ENCODE measurements around the gene MON1B. TPM values are rescaled to one million over a fixed set of nuclear protein-coding genes. Genes with fewer than 3 reads are reported as not detected.
A peak's percentile ranks its signal among the peaks of the same experiment; 100 is the strongest.

Gene MON1B
- total and polyA plus RNA-seq, 2 of the 13 experiments (the other 11 are each of a cell fraction or from before 2014, with no cell fraction given) = 13.4 to 15.6 TPM

DNA sequence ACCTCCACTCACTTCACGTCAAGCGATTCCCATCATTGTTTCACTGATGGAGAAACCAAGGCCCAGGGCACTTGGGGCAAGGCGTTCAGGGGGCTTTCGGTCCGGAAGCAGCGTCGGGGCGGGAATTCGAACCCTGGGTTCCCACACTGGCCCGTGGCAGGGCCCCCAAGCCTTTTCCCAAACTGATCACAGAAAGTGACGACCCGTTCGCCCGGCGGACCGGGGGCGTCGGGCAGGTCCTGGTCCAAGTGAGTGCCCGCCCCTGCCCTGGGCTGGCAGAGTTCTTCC, 856 bp upstream of the MON1B start (continued):
- TF ChIP-seq HOXA7 (CRISPR knock-in tag; IDR thresholded peaks at IDR 0.05) = no peak
- TF ChIP-seq MNT (IDR thresholded peaks at IDR 0.05) = no peak
- TF ChIP-seq, protein P1, sequence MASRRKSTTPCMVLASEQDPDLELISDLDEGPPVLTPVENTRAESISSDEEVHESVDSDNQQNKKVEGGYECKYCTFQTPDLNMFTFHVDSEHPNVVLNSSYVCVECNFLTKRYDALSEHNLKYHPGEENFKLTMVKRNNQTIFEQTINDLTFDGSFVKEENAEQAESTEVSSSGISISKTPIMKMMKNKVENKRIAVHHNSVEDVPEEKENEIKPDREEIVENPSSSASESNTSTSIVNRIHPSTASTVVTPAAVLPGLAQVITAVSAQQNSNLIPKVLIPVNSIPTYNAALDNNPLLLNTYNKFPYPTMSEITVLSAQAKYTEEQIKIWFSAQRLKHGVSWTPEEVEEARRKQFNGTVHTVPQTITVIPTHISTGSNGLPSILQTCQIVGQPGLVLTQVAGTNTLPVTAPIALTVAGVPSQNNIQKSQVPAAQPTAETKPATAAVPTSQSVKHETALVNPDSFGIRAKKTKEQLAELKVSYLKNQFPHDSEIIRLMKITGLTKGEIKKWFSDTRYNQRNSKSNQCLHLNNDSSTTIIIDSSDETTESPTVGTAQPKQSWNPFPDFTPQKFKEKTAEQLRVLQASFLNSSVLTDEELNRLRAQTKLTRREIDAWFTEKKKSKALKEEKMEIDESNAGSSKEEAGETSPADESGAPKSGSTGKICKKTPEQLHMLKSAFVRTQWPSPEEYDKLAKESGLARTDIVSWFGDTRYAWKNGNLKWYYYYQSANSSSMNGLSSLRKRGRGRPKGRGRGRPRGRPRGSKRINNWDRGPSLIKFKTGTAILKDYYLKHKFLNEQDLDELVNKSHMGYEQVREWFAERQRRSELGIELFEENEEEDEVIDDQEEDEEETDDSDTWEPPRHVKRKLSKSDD (CRISPR knock-in tag; IDR thresholded peaks at IDR 0.05; ENCODE audit: low read depth) = no peak
- no peak for TF ChIP-seq ZNF546 (CRISPR knock-in tag; conservative IDR thresholded peaks at IDR 0.05)
- no peak for TF ChIP-seq BCL6 (CRISPR knock-in tag; IDR thresholded peaks at IDR 0.05)
- TF ChIP-seq ZNF264 (CRISPR knock-in tag; IDR thresholded peaks at IDR 0.05) = 0 out of 2 replicates have a peak, but pooled peaks have one; percentile 24
- TF ChIP-seq, protein P2, sequence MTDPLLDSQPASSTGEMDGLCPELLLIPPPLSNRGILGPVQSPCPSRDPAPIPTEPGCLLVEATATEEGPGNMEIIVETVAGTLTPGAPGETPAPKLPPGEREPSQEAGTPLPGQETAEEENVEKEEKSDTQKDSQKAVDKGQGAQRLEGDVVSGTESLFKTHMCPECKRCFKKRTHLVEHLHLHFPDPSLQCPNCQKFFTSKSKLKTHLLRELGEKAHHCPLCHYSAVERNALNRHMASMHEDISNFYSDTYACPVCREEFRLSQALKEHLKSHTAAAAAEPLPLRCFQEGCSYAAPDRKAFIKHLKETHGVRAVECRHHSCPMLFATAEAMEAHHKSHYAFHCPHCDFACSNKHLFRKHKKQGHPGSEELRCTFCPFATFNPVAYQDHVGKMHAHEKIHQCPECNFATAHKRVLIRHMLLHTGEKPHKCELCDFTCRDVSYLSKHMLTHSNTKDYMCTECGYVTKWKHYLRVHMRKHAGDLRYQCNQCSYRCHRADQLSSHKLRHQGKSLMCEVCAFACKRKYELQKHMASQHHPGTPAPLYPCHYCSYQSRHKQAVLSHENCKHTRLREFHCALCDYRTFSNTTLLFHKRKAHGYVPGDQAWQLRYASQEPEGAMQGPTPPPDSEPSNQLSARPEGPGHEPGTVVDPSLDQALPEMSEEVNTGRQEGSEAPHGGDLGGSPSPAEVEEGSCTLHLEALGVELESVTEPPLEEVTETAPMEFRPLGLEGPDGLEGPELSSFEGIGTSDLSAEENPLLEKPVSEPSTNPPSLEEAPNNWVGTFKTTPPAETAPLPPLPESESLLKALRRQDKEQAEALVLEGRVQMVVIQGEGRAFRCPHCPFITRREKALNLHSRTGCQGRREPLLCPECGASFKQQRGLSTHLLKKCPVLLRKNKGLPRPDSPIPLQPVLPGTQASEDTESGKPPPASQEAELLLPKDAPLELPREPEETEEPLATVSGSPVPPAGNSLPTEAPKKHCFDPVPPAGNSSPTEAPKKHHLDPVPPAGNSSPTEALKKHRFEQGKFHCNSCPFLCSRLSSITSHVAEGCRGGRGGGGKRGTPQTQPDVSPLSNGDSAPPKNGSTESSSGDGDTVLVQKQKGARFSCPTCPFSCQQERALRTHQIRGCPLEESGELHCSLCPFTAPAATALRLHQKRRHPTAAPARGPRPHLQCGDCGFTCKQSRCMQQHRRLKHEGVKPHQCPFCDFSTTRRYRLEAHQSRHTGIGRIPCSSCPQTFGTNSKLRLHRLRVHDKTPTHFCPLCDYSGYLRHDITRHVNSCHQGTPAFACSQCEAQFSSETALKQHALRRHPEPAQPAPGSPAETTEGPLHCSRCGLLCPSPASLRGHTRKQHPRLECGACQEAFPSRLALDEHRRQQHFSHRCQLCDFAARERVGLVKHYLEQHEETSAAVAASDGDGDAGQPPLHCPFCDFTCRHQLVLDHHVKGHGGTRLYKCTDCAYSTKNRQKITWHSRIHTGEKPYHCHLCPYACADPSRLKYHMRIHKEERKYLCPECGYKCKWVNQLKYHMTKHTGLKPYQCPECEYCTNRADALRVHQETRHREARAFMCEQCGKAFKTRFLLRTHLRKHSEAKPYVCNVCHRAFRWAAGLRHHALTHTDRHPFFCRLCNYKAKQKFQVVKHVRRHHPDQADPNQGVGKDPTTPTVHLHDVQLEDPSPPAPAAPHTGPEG (CRISPR knock-in tag; IDR thresholded peaks at IDR 0.05) = no peak
- TF ChIP-seq CHD4 (IDR thresholded peaks at IDR 0.05; ENCODE audit: borderline replicate concordance, low read length) = no peak
- TF ChIP-seq BCLAF1 (IDR thresholded peaks at IDR 0.05) = no peak
- TF ChIP-seq ARNT2 (CRISPR knock-in tag; IDR thresholded peaks at IDR 0.05; ENCODE audit: low read depth) = no peak; the same call in 1 of the 2 replicates
- no peak for TF ChIP-seq MAFK (conservative IDR thresholded peaks at IDR 0.05 in 1 of 2, IDR thresholded peaks at IDR 0.05 in 1 of 2; ENCODE audit: low read length in 2 of 2)
- TF ChIP-seq, protein P3, sequence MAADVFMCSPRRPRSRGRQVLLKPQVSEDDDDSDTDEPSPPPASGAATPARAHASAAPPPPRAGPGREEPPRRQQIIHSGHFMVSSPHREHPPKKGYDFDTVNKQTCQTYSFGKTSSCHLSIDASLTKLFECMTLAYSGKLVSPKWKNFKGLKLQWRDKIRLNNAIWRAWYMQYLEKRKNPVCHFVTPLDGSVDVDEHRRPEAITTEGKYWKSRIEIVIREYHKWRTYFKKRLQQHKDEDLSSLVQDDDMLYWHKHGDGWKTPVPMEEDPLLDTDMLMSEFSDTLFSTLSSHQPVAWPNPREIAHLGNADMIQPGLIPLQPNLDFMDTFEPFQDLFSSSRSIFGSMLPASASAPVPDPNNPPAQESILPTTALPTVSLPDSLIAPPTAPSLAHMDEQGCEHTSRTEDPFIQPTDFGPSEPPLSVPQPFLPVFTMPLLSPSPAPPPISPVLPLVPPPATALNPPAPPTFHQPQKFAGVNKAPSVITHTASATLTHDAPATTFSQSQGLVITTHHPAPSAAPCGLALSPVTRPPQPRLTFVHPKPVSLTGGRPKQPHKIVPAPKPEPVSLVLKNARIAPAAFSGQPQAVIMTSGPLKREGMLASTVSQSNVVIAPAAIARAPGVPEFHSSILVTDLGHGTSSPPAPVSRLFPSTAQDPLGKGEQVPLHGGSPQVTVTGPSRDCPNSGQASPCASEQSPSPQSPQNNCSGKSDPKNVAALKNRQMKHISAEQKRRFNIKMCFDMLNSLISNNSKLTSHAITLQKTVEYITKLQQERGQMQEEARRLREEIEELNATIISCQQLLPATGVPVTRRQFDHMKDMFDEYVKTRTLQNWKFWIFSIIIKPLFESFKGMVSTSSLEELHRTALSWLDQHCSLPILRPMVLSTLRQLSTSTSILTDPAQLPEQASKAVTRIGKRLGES (CRISPR knock-in tag; IDR thresholded peaks at IDR 0.05; ENCODE audit: borderline replicate concordance) = no peak
- TF ChIP-seq ZNF354B (CRISPR knock-in tag; IDR thresholded peaks at IDR 0.05) = no peak
- no peak for TF ChIP-seq ZNF431 (CRISPR knock-in tag; IDR thresholded peaks at IDR 0.05; ENCODE audit: borderline replicate concordance, low read depth)
